CD4-positive, alpha-beta T cell (primary cell): Measurements from ENCODE around the gene RETSAT. TPM values are rescaled to one million over a fixed set of nuclear protein-coding genes. Genes with fewer than 3 reads are reported as not detected.

ENCODE experiments used
- ATAC-seq: fragments of 200-7000 bp; cut with Tn5 transposase; one replicate; pipeline ENCODE4 v1.10.0; 2022; ENCODE audit warnings: mild to moderate bottlenecking; ENCODE audit not compliant: poor library complexity
- CTCF ChIA-PET: fragments of 350-600 bp; sonication (Branson Sonifier 250); formaldehyde crosslinking; loops from one replicate; lab custom pipeline; 2021; ENCODE audit warnings: antibody characterized with exemption, inconsistent platforms; lab: Charles Lee
- POLR2A ChIA-PET: fragments of 350-600 bp; sonication (Branson Sonifier 250); formaldehyde crosslinking; loops from one replicate; lab custom pipeline; 2021; ENCODE audit warnings: antibody characterized with exemption, inconsistent platforms; lab: Charles Lee
- DNase-seq, 14 experiments: peaks; one replicate each; pipeline ENCODE4 v3.0.0-alpha.2; 2013 to 2020; ENCODE audit warnings: mixed read lengths in 2 of 14
- H3K27ac ChIP-seq, 2 donors: one replicate each; pipeline versions ENCODE4 v1.5.1 to v1.7.0; 2013; ENCODE audit warnings: low read length in 2 of 2, low read depth in 1 of 2, mild to moderate bottlenecking in 1 of 2
- H3K27me3 ChIP-seq, 2 experiments: 1 replicate in 1 of 2; 2 replicates in 1 of 2; pipeline versions ENCODE4 v1.6.1 to v1.7.0; 2013; ENCODE audit warnings: low read length in 2 of 2, control low read depth in 1 of 2, mild to moderate bottlenecking in 1 of 2, moderate library complexity in 1 of 2; ENCODE audit not compliant: insufficient read depth in 2 of 2, control insufficient read depth in 1 of 2
- H3K36me3 ChIP-seq: one replicate; pipeline ENCODE4 v1.6.1; 2013; ENCODE audit warnings: low read length, control low read depth; ENCODE audit not compliant: insufficient read depth
- H3K4me1 ChIP-seq: one replicate; pipeline ENCODE4 v1.6.1; 2013; ENCODE audit warnings: low read length, control low read depth; ENCODE audit not compliant: insufficient read depth
- H3K4me3 ChIP-seq: one replicate; pipeline ENCODE4 v1.5.1; 2013; ENCODE audit warnings: mild to moderate bottlenecking, low read length, moderate library complexity
- H3K9me3 ChIP-seq, 2 experiments: 1 replicate in 1 of 2; 2 replicates in 1 of 2; pipeline versions ENCODE4 v1.6.1 to v1.7.0; 2013; ENCODE audit warnings: low read length in 2 of 2, mild to moderate bottlenecking in 2 of 2, control low read depth in 1 of 2, moderate library complexity in 1 of 2; ENCODE audit not compliant: control insufficient read depth in 1 of 2, insufficient read depth in 1 of 2
- H3K27ac Mint-ChIP-seq: one replicate; pipeline ENCODE4 v1.8.0; 2020; ENCODE audit warnings: mixed read lengths
- H3K27me3 Mint-ChIP-seq: one replicate; pipeline ENCODE4 v1.8.0; 2021; ENCODE audit warnings: mixed read lengths
- H3K36me3 Mint-ChIP-seq: one replicate; pipeline ENCODE4 v1.8.0; 2021; ENCODE audit warnings: low read depth, mixed read lengths
- H3K4me1 Mint-ChIP-seq: one replicate; pipeline ENCODE4 v1.8.0; 2021; ENCODE audit warnings: low read depth, mixed read lengths
- H3K4me3 Mint-ChIP-seq: one replicate; pipeline ENCODE4 v1.8.0; 2020; ENCODE audit warnings: mild to moderate bottlenecking, mixed read lengths
- H3K9me3 Mint-ChIP-seq: one replicate; pipeline ENCODE4 v1.8.0; 2020; ENCODE audit warnings: mixed read lengths
- CTCF ChIP-seq: fragments of 200-600 bp; IDR thresholded peaks from one replicate; pipeline ENCODE4 v1.8.0; 2022; ENCODE audit warnings: antibody characterized with exemption, mild to moderate bottlenecking
- intact Hi-C, 2 experiments: fragments of 100-400 bp; cut with DNase I in 1 of 2; cut with micrococcal nuclease in 1 of 2; formaldehyde crosslinking; loops; one replicate each; pipeline versions ENCODE4 v1.15.1 to v1.9.0; 2023 to 2025; cut with DNase I, micrococcal nuclease
- total RNA-seq, 174 experiments: library from RNA in 2 of 174; stranded (reverse) in 2 of 174; gene quantifications; one replicate each; pipeline ENCODE4 v1.2.3 and lab custom pipeline; 2021 to 2026

RETSAT gene
- total RNA-seq, 2 experiments from 2014 or later: 19.2 to 22.2 TPM

- TF ChIP-seq CTCF: no peak
- H3K4me3 Mint-ChIP-seq: no peak overlapping the region
- peaks cover 37% of the 10 kb centered on the region for H3K4me1 Mint-ChIP-seq
- CTCF ChIA-PET: no interaction called here
- intact Hi-C loops: no loop called here
- POLR2A ChIA-PET: interaction anchor here (0.9 to 4.9 kb wide), 4 partner anchors 9 to 42 kb away, joined by 3 to 109 read pairs (median 4); partner anchors contain the start of genes ELMOD3, RETSAT and TGOLN2
- H3K36me3 ChIP-seq: peaks cover 28% of the 10 kb centered on the region
- no peaks in the 10 kb centered on the region for H3K27me3 Mint-ChIP-seq
- ATAC-seq: no peak
- H3K9me3 ChIP-seq: no peaks in the 10 kb centered on the region
- H3K4me1 ChIP-seq: peaks cover 36% of the 10 kb centered on the region
- H3K36me3 Mint-ChIP-seq: peaks cover 37% of the 10 kb centered on the region
- DNase-seq: peak in 1 of 14 experiments; percentile 22
- H3K27ac Mint-ChIP-seq: peak overlapping the region; percentile 65
- no peaks in the 10 kb centered on the region for H3K27me3 ChIP-seq
- no peak overlapping the region for H3K4me3 ChIP-seq
- no peak overlapping the region for H3K27ac ChIP-seq
- no peaks in the 10 kb centered on the region for H3K9me3 Mint-ChIP-seq
Observed at GRCh38 chr2:85312404-85312803, 41.9 kb downstream of the RETSAT start.

GRCh38 chr2:85310330-85310729 is 44.0 kb downstream of the RETSAT start:
- peak overlapping the region; percentile 88 for H3K27ac Mint-ChIP-seq
- peak overlapping the region; percentile 76 for H3K4me3 Mint-ChIP-seq
- peaks cover 41% of the 10 kb centered on the region for H3K4me1 Mint-ChIP-seq
- H3K36me3 ChIP-seq: peaks cover 13% of the 10 kb centered on the region
- peaks cover 45% of the 10 kb centered on the region for H3K4me1 ChIP-seq
- intact Hi-C loops: no loop called here
- H3K27ac ChIP-seq: peak overlapping the region; percentile 42 to 52
- no peak for DNase-seq
- H3K36me3 Mint-ChIP-seq: peaks cover 20% of the 10 kb centered on the region
- POLR2A ChIA-PET: interaction anchor here (0.9 to 4.9 kb wide), 7 partner anchors 9 to 44 kb away, joined by 3 to 109 read pairs (median 13); partner anchors contain the start of genes ELMOD3, RETSAT and TGOLN2
- no peaks in the 10 kb centered on the region for H3K27me3 Mint-ChIP-seq
- no peak for ATAC-seq
- TF ChIP-seq CTCF: no peak
- no peaks in the 10 kb centered on the region for H3K9me3 ChIP-seq
- no peaks in the 10 kb centered on the region for H3K27me3 ChIP-seq
- CTCF ChIA-PET: interaction anchor here (0.8 to 2.5 kb wide), 3 partner anchors 9 to 17 kb away, joined by 4 to 11 read pairs (median 9); partner anchors contain the start of gene TGOLN2
- no peak overlapping the region for H3K4me3 ChIP-seq
- no peaks in the 10 kb centered on the region for H3K9me3 Mint-ChIP-seq

DNA sequence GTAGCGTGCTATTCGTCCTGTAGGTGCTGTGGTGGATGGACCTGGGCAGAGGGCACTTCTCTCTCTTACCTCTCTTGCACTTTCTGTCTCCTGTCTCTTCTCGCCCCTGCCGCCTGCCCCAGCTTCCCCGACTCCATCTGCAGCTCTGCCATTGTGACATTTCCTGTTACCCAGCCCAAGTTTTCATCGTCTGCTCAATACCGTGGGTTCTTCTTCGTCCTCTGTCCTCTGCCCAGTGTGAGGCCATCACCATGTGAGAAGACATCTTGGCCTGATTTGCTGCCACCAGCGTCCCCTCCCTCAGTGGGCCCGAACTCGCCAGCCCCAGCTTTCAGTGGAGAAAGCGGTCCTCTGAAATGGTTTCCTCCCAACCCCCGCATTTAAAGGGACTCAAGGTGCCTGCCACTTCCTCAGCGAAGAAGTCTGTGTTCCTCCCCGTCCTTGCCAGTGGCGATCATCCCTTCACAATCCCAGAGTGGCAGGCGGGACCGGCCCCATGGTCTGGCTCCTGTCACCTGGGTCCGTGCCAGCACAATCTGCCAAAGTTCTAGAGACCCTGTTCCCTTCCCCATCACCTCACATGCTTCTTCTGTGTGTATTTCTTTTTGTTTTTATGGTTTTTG is 44.5 kb downstream of the RETSAT start:
- CTCF ChIA-PET: interaction anchor here (0.8 to 2.5 kb wide), 3 partner anchors 9 to 18 kb away, joined by 4 to 11 read pairs (median 9); partner anchors contain the start of gene TGOLN2

More for the DNA sequence above, 44.5 kb downstream of the RETSAT start:
- Histone ChIP-seq H3K4me3 (peak overlapping the region; percentile 41), H3K9me3 (no peaks in the 10 kb centered on the region), H3K27me3 (no peaks in the 10 kb centered on the region), H3K4me1 (peaks cover 45% of the 10 kb centered on the region), H3K36me3 (peaks cover 7% of the 10 kb centered on the region), H3K27ac (peak overlapping the region; percentile 42 to 52)
- TF ChIP-seq CTCF: no peak
- peak in 6 of 14 experiments; percentile 16 to 51 (median 46) for DNase-seq
- intact Hi-C loops: loop anchor here in 1 of 2 experiments (1.0 kb wide), 1 partner anchor 16 kb away; no protein-coding TSS in a partner anchor
- H3K4me1 Mint-ChIP-seq: peaks cover 41% of the 10 kb centered on the region
- H3K27me3 Mint-ChIP-seq: no peaks in the 10 kb centered on the region
- H3K27ac Mint-ChIP-seq: peak overlapping the region; percentile 88
- POLR2A ChIA-PET: interaction anchor here (0.8 to 4.9 kb wide), 8 partner anchors 10 to 230 kb away, joined by 3 to 109 read pairs (median 16); partner anchors contain the start of genes ELMOD3, MAT2A, RETSAT and TGOLN2
- H3K4me3 Mint-ChIP-seq: peak overlapping the region; percentile 76
- H3K9me3 Mint-ChIP-seq: no peaks in the 10 kb centered on the region
- ATAC-seq: peak; percentile 48
- H3K36me3 Mint-ChIP-seq: peaks cover 15% of the 10 kb centered on the region
